HG03196 (cell line): ENCODE results near the gene IL19.
"Not testable (repeated sequence)": the region's sequence is repeated elsewhere in the genome, so short reads cannot be mapped to it uniquely, and the experiment has no call there.

ENCODE experiments used
- ATAC-seq: cut with Tn5 transposase; IDR thresholded peaks from one replicate; pipeline ENCODE4 v1.9.1; 2021; ENCODE audit not compliant: unreplicated experiment

IL19 gene

DNA sequence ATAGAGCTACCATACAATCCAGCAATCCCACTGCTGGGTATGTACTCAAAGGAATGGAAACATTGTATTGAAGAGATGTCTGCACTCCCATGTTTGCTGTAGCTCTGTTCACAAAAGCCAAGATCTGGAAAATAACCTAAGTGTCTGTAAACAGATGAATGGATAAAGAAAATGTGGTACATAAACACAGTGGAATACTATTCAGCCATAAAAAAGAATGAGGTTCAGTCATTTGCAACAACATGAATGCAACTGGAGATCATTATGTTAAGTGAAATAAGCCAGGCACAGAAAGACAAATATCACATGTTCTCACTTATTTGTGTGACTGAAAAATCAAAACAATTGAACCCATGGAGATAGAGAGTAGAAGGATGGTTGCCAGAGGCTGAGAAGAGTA is 83.1 kb downstream of the IL19 start:
- not testable (repeated sequence) for ATAC-seq

DNA sequence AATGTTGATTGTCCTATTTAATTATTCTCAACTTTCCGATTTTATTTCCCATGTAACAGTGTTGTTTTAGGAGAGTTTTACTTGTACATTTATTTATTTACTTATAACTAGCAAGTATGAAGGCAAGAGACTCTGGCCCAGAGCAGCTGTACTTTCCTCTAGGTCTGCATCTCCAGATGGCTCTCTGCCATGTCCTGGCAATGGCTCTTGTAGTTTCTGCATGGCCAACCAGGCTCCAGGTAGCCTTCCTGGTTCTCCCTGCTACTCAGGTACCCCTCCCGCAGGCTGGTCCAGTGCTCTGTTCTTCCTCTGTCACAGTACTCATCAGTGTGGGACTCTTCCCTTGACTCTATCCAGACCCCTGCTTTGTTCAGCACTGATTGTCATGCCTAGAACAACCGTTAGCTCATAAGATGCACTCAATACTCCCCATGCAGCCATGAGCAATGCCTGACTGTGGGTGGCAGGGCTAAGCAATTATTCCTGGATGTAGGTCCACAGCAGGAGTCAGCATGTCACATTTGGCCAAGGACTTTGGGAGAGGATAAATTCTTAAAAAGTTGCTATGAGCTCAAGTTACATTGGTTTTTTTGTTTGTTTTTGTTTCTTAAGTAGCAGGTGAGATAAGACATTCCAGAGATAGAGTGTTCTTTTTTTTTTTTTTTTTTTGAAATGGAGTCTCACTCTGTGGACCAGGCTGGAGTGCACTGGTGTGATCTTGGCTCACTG is 84.0 kb downstream of the IL19 start:
- ATAC-seq: no peak

DNA sequence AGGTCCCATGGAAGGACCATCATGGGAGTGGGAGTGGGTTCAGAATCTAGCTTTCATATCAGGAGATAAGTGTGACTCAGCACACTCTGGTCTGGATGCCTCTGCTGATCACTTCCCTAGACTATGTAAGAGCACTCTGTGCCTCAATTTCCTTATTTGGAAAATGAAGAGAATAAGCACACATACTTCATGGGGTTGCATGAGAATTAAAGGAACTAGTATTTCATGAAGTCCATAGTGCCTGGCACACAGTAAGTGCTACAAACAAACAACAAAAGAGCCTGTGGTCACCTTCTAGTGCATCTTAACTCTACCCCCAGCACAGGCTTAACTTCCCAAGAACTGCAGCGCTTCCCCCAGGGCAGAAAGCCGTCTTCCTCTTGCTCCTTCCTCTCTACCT is 85.3 kb downstream of the IL19 start:
- no peak for ATAC-seq

DNA sequence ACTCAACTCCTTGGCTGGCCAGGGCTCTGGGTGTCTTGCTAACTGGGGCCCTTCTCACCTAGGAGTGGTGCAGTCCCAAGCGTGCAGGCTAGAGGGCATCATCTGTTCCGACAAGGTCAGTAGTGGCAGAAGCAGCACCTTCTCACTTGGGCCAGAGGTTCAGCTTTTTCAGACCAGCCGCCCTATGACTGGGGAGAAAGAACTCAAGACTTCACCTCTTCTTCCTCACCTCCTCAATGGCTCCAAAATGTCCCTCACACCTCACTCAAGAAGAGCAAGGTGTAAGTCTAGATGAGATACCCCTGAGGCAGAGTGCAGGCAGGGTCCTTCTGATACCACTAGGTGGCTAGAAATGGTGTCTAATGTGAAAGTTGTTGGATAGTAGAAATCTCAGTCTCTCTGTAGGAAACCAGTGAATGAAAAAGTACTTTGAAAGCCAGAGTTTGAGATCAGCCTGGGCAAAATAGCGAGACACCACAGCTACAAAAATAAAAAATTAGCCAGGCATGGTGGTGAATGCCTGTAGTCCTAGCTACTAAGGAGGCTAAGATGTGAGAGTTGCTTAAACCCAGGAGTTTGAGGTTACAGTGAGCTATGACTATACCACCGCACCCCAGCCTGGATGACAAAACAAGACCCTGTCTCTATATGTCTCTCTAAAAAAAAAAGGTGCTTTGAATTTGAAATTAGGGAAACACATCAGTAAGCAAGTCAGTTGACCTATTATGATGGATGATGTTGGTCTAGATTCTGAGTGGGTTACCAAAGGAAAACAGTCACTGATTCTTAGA is 86.3 kb downstream of the IL19 start:
- ATAC-seq: no peak

DNA sequence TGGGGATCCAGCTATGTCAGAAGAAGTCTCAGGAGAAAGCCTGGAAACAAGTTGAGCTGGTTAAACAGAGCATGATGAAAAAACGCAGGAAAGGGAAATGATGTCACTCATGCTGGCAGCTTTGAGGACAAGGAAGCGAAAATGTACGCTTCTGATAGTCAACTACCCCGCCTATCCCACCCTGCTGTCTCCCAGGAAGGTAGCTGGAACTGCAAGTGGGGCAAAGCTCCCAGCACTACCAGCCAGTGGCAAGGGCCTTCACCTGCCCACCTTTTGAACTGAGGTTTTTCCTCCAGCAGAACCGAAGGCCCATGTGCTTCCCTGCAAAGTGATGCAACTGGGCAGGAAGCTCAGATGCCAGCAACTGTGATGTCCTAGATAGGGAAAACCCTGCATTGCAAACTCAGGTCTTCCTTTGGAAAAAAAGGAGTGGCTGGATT is 88.5 kb downstream of the IL19 start:
- ATAC-seq: no peak

DNA sequence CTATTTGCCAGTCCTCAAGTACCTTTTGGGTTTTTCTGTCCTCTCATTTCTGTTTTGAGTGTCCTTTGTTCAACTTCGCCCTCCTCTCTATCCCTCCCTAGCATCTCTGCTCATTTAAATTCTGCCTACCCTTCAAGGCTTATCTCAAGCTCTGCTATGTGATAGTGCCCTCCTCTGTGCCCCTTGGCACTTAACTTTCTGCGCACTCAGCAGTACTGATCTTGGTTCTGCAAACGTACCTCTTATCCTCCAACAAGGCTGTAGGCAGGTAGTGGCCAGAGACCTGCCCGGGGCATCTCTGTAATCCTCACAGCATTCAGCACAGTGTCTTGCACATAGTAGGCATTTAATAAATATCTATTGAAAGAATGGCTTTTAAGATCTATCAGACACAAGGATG is 89.6 kb downstream of the IL19 start:
- ATAC-seq: no peak

DNA sequence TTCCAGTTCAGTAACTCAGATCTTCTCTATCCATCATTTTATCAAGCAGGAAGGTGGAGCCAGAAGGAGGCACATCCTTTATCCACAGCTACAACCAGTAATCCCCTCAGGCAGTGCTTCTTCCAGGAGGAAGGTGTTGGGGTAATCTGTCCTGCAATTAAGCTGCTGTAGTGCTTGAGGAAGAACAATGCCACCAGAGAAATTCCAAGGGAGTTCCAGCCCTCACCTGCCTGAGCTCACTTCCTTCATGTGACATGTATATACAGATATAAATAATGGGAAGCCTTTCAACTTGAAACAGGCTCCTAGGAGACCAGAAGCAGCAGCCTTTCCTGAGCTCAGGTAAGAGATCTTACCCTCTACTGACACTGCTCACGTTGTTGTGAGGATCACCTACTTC is 92.7 kb downstream of the IL19 start:
- ATAC-seq: no peak

DNA sequence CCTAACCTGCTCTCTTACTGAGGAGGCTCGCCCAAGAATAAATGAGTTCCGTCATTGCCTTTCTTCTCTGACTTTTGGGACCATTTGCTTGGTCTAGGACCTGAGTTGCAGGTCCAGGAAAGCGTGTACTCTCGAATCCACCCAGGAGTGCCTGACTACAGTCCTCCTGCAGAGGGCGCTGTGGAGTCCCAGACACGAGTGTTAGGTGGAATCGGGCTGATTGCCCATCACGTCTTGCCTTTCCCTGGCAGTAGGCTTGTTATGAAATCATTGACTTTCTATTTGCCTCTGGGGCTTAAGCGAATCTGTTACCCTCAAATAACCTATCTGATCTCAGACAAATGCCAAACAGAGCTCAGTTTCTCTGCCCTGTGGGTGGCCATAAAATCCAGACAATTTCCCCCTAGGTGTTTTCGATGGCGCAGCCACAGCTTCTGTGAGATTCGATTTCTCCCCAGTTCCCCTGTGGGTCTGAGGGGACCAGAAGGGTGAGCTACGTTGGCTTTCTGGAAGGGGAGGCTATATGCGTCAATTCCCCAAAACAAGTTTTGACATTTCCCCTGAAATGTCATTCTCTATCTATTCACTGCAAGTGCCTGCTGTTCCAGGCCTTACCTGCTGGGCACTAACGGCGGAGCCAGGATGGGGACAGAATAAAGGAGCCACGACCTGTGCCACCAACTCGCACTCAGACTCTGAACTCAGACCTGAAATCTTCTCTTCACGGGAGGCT is 94.5 kb downstream of the IL19 start, which contains the start of gene IL20:
Gene IL20 (plus strand): TSS at position 685 of the 733 bp plus-strand sequence. CDS start 230 bp downstream, outside the sequence.
- no peak for ATAC-seq

DNA sequence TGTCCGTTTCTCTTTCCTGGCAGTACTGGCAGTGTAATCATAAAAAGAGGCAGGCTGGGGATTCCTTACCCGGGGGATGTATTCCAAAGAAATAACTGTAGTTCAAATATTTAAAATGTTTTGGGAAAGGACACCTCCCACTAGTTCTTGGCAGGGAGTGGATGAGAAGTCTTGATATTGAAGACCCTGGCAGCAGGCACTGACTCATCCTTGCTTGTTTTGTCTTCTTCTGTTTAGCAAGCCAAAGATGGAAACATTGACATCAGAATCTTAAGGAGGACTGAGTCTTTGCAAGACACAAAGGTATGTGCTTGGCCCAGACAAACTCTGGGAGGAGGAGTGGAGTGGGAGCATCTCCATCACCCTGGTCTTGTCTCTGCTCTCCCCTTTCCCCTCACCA is 95.5 kb downstream of the IL19 start:
- ATAC-seq: no peak

DNA sequence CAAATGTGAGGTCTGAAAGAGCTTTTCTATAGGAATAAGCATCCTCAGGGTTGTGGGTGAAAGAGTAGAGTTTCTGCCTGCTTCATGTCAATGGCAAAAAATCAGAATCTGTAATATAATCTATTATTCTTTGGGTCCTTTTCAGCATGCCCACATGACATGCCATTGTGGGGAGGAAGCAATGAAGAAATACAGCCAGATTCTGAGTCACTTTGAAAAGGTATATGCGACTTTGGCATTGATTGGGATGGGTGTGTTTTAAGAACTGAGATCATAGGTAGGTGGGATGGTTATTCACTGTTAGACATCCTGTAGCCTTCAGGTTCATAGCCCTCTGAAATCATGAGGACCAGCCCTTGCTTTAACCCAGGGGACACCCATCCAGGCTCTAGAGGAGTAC is 96.7 kb downstream of the IL19 start:
- no peak for ATAC-seq

DNA sequence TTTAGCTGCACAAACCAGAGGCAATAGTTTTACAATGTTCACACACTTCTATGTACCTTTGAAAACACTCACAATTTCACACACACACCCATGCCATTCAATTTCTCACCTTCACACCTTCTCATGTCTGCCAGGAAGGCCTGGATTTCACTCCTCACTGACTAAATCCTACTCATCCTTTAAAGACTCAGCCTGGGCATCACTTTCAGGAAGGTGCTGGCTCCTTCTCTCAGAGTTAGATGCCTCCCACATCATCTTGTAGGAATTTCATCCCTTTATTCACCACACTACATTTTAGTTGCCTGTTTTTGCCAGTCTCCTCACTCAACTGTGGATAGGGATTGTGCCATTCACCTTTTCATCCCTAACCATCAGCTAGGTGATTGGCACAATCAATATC is 97.1 kb downstream of the IL19 start:
- ATAC-seq: no peak

DNA sequence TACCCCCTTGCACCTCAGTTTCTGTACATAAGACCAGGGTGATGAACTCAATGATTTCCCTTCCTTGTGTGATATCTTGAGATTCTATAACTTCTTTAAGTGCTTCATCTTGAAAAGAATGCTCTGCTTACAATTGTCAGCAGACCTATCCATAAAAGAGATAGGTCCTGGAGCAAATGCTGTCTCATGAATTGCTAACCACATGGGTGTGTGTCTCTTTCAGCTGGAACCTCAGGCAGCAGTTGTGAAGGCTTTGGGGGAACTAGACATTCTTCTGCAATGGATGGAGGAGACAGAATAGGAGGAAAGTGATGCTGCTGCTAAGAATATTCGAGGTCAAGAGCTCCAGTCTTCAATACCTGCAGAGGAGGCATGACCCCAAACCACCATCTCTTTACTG is 97.7 kb downstream of the IL19 start:
- no peak for ATAC-seq

DNA sequence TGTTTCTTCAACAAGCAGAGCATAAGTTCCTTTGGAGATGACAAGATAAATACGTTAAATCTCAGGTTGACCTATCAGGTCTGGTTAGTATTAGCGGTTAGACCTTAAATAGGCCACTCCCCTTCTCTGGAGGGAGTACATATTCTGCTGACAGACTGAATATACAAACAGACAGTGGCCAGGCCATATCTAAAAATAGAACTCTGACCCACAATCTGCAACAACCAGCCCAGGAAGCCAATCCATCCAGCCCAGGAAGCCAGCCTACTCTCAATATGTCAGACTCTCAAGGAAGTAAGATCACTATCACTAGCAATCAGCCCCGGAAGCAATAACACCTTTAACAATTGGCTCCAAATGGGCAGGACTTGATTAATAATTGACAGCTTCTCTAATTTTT is 101.6 kb downstream of the IL19 start:
- no peak for ATAC-seq

DNA sequence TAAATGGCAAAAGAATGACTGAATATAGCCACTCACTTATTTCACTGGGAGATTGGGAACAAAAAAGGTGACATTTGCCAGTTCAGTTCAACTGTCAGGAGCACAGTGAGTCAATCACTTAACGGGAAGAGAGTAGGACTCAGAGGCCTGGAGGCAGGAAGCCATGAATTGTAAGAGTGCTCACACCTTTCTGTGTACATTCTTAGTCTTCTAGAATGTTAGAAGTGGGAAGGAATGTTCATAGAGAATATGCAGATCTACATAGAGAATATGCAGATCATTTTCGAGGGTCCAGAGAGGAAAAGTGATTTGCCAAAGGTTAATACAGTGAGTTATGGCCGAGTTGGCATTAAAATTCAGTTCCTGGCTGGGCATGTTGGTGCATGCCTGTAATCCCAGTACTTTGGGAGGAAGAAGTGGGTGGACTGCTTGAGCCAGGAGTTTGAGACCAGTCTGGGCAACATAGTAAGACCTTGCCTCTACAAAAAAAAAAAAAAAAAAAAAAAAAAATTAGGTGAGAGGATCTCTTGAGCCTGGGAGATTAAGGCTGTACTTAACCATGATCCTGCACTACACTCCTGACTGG is 103.1 kb downstream of the IL19 start:
- no peak for ATAC-seq

DNA sequence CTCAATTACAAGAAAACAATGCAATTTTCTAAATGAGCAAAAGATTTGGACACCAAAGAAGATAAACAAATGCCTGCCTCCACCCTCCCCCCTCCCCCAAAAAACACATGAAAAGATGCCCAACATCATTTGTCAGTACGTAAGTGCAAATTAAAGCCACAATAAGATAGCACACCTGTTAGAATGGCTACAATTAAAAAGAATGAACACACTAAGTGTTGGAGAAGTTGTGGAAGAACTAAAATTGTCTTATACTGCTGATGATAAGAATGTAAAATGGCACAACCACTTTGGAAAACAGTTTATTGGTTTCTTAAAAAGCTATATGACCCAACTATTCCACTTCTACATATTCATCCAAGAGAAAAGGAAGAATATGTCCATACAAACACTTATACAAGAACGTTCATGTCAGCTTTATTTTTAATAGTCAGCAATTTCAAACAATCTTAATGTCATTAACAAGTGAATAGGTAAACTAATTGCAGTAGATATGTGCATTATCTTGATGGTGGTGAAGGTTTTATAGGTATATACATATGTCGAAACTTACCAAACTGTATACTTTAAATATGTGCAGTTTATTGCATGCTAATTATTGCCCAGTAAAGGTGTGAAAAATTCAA is 105.3 kb downstream of the IL19 start:
- no peak for ATAC-seq

DNA sequence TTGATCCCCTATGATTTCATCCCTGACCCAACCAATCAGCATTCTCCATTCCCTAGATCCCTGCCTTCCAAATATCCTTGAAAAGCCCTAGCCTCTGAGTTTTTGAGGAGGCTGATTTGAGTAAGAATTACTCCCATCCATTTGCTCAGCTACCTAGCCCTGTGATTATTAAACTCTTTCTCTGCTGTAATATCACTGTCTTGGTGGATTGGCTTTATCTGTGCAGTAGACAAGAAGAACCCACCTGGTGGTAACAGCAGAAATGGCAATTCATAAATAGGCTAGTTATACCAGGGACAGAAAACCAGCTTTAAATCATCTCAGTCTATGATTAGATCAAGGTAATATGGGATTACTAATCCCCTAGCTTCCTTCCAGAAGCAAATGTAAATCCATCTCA is 107.9 kb downstream of the IL19 start:
- no peak for ATAC-seq

DNA sequence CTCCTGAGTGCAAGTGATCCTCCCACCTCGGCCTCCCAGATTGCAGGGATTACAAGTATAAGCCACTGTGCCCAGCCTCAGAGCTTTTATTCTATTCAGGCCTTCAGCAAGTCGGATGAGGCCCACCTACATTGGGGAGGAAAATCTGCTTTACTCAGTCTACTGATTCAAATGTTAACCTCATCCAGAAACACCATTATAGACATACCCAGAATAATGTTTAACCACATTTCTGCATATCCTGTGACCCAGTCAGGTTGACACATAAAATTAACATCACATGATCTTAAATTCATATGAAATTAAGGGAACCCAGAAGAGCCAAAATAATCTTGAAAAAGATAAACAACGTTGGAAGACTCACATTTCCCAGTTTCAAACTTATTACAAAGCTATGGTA is 109.7 kb downstream of the IL19 start:
- ATAC-seq: no peak

DNA sequence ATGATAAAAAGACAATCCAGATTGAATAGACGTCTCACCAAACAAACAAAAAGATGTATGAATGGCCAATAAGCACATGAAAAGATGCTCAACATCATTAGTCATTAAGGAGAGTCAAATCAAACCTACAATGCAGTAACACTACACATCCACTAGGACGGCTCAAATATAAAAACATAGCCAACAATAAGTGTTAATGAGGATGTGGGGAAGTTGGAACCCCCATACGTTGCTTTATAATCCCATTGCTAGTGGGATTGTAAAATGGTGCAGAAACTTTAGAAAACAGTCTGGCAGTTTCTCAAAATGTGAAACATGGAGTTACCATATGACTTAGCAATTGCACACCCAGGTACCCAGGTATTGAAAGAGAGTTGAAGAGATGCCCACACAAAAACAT is 112.0 kb downstream of the IL19 start:
- ATAC-seq: no peak

DNA sequence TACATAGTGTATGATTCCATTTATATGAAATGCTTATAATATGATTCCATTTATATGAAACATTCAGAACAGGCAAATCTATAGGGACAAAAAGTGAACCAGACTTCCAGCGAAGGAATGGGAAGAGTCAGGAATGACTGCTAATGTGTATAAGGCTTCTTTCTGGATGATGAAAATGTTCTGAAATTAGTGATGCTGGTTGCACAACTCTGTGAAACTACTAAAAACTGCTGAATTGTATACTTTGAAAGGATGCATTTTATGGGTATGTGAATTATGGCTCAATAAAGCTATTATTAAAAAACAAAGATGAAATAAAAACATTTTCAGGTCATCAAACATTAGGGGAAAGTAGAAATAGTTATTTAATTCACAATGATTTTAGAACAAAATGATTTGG is 112.6 kb downstream of the IL19 start:
- ATAC-seq: no peak

DNA sequence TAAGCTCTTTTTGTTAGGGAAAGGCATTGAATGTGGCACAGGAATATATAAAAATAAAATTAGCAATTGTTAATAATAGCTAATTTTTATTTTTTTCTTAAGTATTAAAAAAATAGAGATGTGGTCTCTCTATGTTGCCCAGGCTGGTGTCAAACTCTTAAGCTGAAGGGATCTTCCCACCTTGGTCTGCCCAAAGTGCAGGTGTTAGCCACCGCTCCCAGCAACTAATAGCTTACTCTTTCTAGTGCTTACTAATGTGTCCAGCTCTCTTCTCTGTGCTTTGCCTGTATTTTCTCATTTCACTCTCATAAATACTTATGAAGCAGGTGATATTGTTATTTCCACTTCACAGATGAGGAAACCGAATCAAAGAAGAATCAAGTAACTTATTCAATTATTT is 113.3 kb downstream of the IL19 start:
- ATAC-seq: no peak
